ENCODE data around the gene SLC9C1. TPM values are rescaled to one million over a fixed set of nuclear protein-coding genes. Genes with fewer than 3 reads are reported as not detected.

The SLC9C1 gene
- total RNA-seq, 5 donors from 2014 or later (not counting 1 experiment from before 2014, with no cell fraction given): not detected

DNA sequence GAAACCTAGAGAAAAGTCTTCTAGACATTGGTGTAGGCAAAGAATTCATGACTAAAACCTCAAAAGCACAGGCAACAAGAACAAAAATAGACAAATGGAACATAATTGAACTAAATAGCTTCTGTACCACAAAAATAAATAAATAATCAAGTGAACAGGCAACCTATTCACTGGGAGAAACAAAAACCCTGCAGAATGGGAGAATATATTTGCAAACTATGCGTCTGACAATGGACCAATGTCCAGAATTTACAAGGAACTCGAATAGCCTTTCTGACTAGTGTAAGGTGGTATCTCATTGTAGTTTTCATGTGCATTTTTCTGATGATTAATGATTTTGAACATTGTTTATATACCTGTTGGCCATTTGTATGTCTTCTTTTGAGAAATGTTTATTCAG is 124.0 kb downstream of the SLC9C1 start:
- Histone ChIP-seq H3K27me3 (replicated peaks in 1 of 2; ENCODE audit: control insufficient read depth in 2 of 2, extremely low read depth in 1 of 2, insufficient read depth in 2 of 2, low read length in 1 of 2) (peaks cover 0 to 10% of the 10 kb centered on the region in 2 experiments), H3K9me3 (no peaks in the 10 kb centered on the region), H3K27ac (ENCODE audit: low read length) (no peak overlapping the region), H3K4me1 (ENCODE audit: control insufficient read depth in 1 of 2, extremely low read depth in 1 of 2, insufficient read depth in 2 of 2, low read length in 2 of 2) (no peaks in the 10 kb centered on the region), H3K36me3 (ENCODE audit: control insufficient read depth in 2 of 2, extremely low read depth in 1 of 2, insufficient read depth in 1 of 2, low read length in 1 of 2) (no peaks in the 10 kb centered on the region), H3K4me3 (ENCODE audit: control insufficient read depth in 1 of 2, extremely low read depth in 1 of 2, low read length in 1 of 2) (no peak overlapping the region)
- ChIA-PET CTCF (no interaction called here), POLR2A (no interaction called here)
- H3K4me3 Mint-ChIP-seq: no peak overlapping the region
- no peaks in the 10 kb centered on the region for H3K36me3 Mint-ChIP-seq
- H3K27ac Mint-ChIP-seq: no peak overlapping the region
- H3K27me3 Mint-ChIP-seq: no peaks in the 10 kb centered on the region
- no peak for DNase-seq
- ATAC-seq (replicated peaks in 1 of 4): no peak
- 83% methylated on average over 2 of the region's 2 CpGs for WGBS (ENCODE audit: insufficient coverage)
- H3K9me3 Mint-ChIP-seq: peaks cover 1 to 5% (median 2%) of the 10 kb centered on the region in 3 donors
- no peaks in the 10 kb centered on the region for H3K4me1 Mint-ChIP-seq

DNA sequence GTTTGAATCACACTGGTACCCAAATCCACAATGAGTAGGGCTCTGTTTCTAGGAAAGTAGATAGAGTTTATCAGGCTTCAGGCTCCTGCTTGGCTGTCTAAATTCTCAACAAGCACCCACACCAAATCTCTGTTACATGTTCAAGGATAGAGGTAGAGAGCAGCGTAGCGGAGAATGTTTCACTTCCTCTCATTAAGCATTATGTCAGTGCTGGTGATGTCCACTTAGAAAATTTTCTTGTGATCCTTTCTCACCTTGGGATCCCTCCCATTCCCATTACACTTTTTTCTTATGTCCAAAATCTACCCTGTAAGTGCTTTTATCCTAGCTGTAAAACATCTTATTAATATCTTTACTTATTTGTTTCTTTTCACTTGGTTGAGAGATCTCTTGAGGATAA is 126.3 kb downstream of the SLC9C1 start:
- H3K9me3 Mint-ChIP-seq: peaks cover 5 to 11% (median 6%) of the 10 kb centered on the region in 3 donors
- Histone ChIP-seq H3K36me3 (ENCODE audit: control insufficient read depth in 2 of 2, extremely low read depth in 1 of 2, insufficient read depth in 1 of 2, low read length in 1 of 2) (no peaks in the 10 kb centered on the region), H3K4me3 (ENCODE audit: control insufficient read depth in 1 of 2, extremely low read depth in 1 of 2, low read length in 1 of 2) (no peak overlapping the region), H3K27ac (ENCODE audit: low read length) (no peak overlapping the region), H3K9me3 (no peaks in the 10 kb centered on the region), H3K27me3 (replicated peaks in 1 of 2; ENCODE audit: control insufficient read depth in 2 of 2, extremely low read depth in 1 of 2, insufficient read depth in 2 of 2, low read length in 1 of 2) (no peaks in the 10 kb centered on the region), H3K4me1 (ENCODE audit: control insufficient read depth in 1 of 2, extremely low read depth in 1 of 2, insufficient read depth in 2 of 2, low read length in 2 of 2) (no peaks in the 10 kb centered on the region)
- POLR2A ChIA-PET: interaction anchor here (0.6 kb wide), 2 partner anchors 29 to 195 kb away, joined by 3 to 4 read pairs; no protein-coding TSS in a partner anchor
- no peaks in the 10 kb centered on the region for H3K4me1 Mint-ChIP-seq
- WGBS (ENCODE audit: insufficient coverage): no CpG with 5 or more reads among the region's 2 CpGs
- peaks cover 2% of the 10 kb centered on the region for H3K36me3 Mint-ChIP-seq
- ATAC-seq (replicated peaks in 1 of 4) (no peak), DNase-seq (no peak)
- no peaks in the 10 kb centered on the region for H3K27me3 Mint-ChIP-seq
- H3K27ac Mint-ChIP-seq: no peak overlapping the region
- CTCF ChIA-PET: interaction anchor here in 1 of 2 donors (0.6 to 1.1 kb wide), 2 partner anchors 9 to 376 kb away, joined by 3 to 4 read pairs; no protein-coding TSS in a partner anchor
- no peak overlapping the region for H3K4me3 Mint-ChIP-seq

DNA sequence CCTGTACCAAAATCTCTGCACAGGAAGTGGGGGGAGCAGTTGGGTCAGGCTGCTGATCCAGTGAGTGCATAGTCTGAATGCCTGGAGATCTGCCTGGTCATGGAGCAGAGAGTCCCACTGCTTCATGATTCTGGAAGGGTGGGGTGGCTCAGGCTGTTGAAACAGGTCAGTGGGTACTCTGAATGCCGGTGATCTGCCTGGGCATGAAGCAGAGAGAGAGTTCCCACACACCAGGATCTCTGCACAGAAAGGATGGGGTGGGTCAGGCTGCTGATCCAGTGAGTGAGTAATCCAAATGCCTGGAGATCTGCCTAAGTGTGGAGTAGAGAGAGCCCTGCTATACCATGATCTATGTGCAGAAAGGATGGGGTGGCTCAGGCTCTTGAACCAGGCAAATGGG is 144.9 kb downstream of the SLC9C1 start:
- ATAC-seq (replicated peaks in 1 of 4) (no peak), DNase-seq (no peak)
- peaks cover 4% of the 10 kb centered on the region for H3K9me3 ChIP-seq
- peaks cover 13 to 25% (median 20%) of the 10 kb centered on the region in 3 donors for H3K9me3 Mint-ChIP-seq
- H3K27ac ChIP-seq (ENCODE audit: low read length): no peak overlapping the region
- CTCF ChIA-PET: no interaction called here
- no peak overlapping the region for H3K4me3 Mint-ChIP-seq
- H3K27ac Mint-ChIP-seq: no peak overlapping the region
- H3K4me3 ChIP-seq (ENCODE audit: control insufficient read depth in 1 of 2, extremely low read depth in 1 of 2, low read length in 1 of 2): no peak overlapping the region
- no peaks in the 10 kb centered on the region for H3K4me1 ChIP-seq (ENCODE audit: control insufficient read depth in 1 of 2, extremely low read depth in 1 of 2, insufficient read depth in 2 of 2, low read length in 2 of 2)
- H3K27me3 ChIP-seq (replicated peaks in 1 of 2; ENCODE audit: control insufficient read depth in 2 of 2, extremely low read depth in 1 of 2, insufficient read depth in 2 of 2, low read length in 1 of 2): peaks cover 0 to 9% of the 10 kb centered on the region in 2 experiments
- POLR2A ChIA-PET: no interaction called here
- no peaks in the 10 kb centered on the region for H3K27me3 Mint-ChIP-seq
- H3K4me1 Mint-ChIP-seq: no peaks in the 10 kb centered on the region
- 100% methylated on average over 1 of the region's 1 CpG for WGBS (ENCODE audit: insufficient coverage)
- peaks cover 15% of the 10 kb centered on the region for H3K36me3 Mint-ChIP-seq
- H3K36me3 ChIP-seq (ENCODE audit: control insufficient read depth in 2 of 2, extremely low read depth in 1 of 2, insufficient read depth in 1 of 2, low read length in 1 of 2): no peaks in the 10 kb centered on the region

DNA sequence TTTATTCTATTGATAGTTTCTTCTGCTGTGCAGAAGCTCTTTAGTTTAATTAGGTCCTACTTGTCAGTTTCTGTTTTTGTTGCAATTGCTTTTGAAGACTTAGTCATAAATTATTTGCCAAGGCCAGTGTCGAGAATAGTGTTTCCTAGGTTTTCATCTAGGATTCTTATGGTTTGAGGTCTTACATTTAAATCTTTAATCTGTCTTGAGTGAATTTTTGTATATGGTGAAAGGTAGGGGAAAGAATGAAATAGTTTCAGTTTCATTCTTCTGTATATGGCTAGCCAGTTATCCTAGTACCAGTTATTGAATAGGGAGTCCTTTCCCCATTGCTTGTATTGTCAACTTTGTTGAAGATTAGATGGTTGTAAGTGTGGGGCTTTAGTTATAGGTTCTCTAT is 150.3 kb downstream of the SLC9C1 start:
- H3K36me3 ChIP-seq (ENCODE audit: control insufficient read depth in 2 of 2, extremely low read depth in 1 of 2, insufficient read depth in 1 of 2, low read length in 1 of 2): no peaks in the 10 kb centered on the region
- Mint-ChIP-seq H3K4me3 (peak overlapping the region; percentile 53 to 71 (median 61)), H3K4me1 (peaks cover 9 to 16% (median 12%) of the 10 kb centered on the region in 3 donors), H3K27me3 (no peaks in the 10 kb centered on the region), H3K27ac (peak overlapping the region; percentile 70 to 88), H3K36me3 (peaks cover 15% of the 10 kb centered on the region), H3K9me3 (peaks cover 13 to 25% (median 20%) of the 10 kb centered on the region in 3 donors)
- no peaks in the 10 kb centered on the region for H3K27me3 ChIP-seq (replicated peaks in 1 of 2; ENCODE audit: control insufficient read depth in 2 of 2, extremely low read depth in 1 of 2, insufficient read depth in 2 of 2, low read length in 1 of 2)
- no peaks in the 10 kb centered on the region for H3K4me1 ChIP-seq (ENCODE audit: control insufficient read depth in 1 of 2, extremely low read depth in 1 of 2, insufficient read depth in 2 of 2, low read length in 2 of 2)
- no peak overlapping the region for H3K27ac ChIP-seq (ENCODE audit: low read length)
- H3K4me3 ChIP-seq (ENCODE audit: control insufficient read depth in 1 of 2, extremely low read depth in 1 of 2, low read length in 1 of 2): peak overlapping the region in 1 of 2 donors; percentile 13
- WGBS (ENCODE audit: insufficient coverage): no CpG with 5 or more reads among the region's 1 CpG
- CTCF ChIA-PET: interaction anchor here in 1 of 2 donors (1.1 kb wide), 1 partner anchor 32 kb away, joined by 3 read pairs; no protein-coding TSS in a partner anchor
- ATAC-seq (replicated peaks in 1 of 4) (peak in 1 of 4 experiments; percentile 42), DNase-seq (no peak)
- POLR2A ChIA-PET: no interaction called here
- peaks cover 4% of the 10 kb centered on the region for H3K9me3 ChIP-seq

DNA sequence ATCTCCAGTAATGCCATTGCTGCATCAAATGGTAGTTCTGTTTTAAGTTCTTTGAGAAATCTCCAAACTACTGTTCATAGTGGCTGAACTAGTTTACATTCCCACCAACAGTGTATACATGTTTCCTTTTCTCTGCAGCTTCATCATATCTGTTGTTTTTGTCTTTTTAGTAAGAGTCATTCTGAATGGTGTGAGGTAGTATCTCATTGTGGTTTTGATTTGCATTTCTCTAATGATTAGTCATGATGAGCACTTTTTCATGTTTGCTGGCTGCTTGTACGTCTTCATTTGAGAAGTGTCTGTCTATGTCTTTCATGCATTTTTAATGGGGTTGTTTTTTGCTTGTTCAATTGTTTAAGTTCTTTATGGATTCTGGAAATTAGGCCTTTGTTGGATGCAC is 150.8 kb downstream of the SLC9C1 start:
- ATAC-seq (replicated peaks in 1 of 4) (peak in 3 of 4 experiments; percentile 18 to 64 (median 24)), DNase-seq (no peak)
- no peaks in the 10 kb centered on the region for H3K4me1 ChIP-seq (ENCODE audit: control insufficient read depth in 1 of 2, extremely low read depth in 1 of 2, insufficient read depth in 2 of 2, low read length in 2 of 2)
- H3K9me3 ChIP-seq: peaks cover 4% of the 10 kb centered on the region
- Mint-ChIP-seq H3K27me3 (no peaks in the 10 kb centered on the region), H3K27ac (peak overlapping the region; percentile 70 to 88), H3K4me3 (peak overlapping the region; percentile 53 to 71 (median 61)), H3K36me3 (peaks cover 15% of the 10 kb centered on the region), H3K9me3 (peaks cover 13 to 25% (median 20%) of the 10 kb centered on the region in 3 donors), H3K4me1 (peaks cover 9 to 16% (median 12%) of the 10 kb centered on the region in 3 donors)
- H3K27ac ChIP-seq (ENCODE audit: low read length): no peak overlapping the region
- POLR2A ChIA-PET: no interaction called here
- H3K36me3 ChIP-seq (ENCODE audit: control insufficient read depth in 2 of 2, extremely low read depth in 1 of 2, insufficient read depth in 1 of 2, low read length in 1 of 2): no peaks in the 10 kb centered on the region
- H3K4me3 ChIP-seq (ENCODE audit: control insufficient read depth in 1 of 2, extremely low read depth in 1 of 2, low read length in 1 of 2): peak overlapping the region in 1 of 2 donors; percentile 13
- no CpG with 5 or more reads among the region's 1 CpG for WGBS (ENCODE audit: insufficient coverage)
- CTCF ChIA-PET: interaction anchor here in 1 of 2 donors (1.1 kb wide), 1 partner anchor 32 kb away, joined by 3 read pairs; no protein-coding TSS in a partner anchor
- no peaks in the 10 kb centered on the region for H3K27me3 ChIP-seq (replicated peaks in 1 of 2; ENCODE audit: control insufficient read depth in 2 of 2, extremely low read depth in 1 of 2, insufficient read depth in 2 of 2, low read length in 1 of 2)

DNA sequence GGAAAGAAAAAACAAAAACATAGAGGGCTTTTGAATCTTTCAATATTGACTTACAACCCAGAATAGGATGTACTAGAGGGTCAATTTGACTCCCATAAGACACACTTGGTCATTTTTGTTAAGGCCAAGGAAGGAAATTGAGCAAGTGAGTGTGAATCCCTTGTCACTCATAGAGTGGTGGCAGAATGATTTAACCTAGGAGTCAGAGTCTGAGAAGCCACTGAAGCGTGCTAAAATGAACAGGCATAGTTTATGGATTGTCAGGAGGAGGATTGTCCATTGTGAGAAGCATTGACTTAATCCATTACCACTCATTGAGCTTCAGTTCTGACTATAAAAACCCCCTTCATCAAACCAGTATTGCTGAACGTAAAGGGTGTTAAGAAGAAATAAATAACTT is 152.7 kb downstream of the SLC9C1 start:
- H3K27ac Mint-ChIP-seq: no peak overlapping the region
- Histone ChIP-seq H3K36me3 (ENCODE audit: control insufficient read depth in 2 of 2, extremely low read depth in 1 of 2, insufficient read depth in 1 of 2, low read length in 1 of 2) (no peaks in the 10 kb centered on the region), H3K4me1 (ENCODE audit: control insufficient read depth in 1 of 2, extremely low read depth in 1 of 2, insufficient read depth in 2 of 2, low read length in 2 of 2) (peaks cover 4 to 6% of the 10 kb centered on the region in 2 experiments), H3K9me3 (no peaks in the 10 kb centered on the region), H3K27me3 (replicated peaks in 1 of 2; ENCODE audit: control insufficient read depth in 2 of 2, extremely low read depth in 1 of 2, insufficient read depth in 2 of 2, low read length in 1 of 2) (no peaks in the 10 kb centered on the region), H3K27ac (ENCODE audit: low read length) (no peak overlapping the region), H3K4me3 (ENCODE audit: control insufficient read depth in 1 of 2, extremely low read depth in 1 of 2, low read length in 1 of 2) (no peak overlapping the region)
- peaks cover 9% of the 10 kb centered on the region in 3 donors for H3K9me3 Mint-ChIP-seq
- H3K4me3 Mint-ChIP-seq: no peak overlapping the region
- ATAC-seq (replicated peaks in 1 of 4) (no peak), DNase-seq (no peak)
- ChIA-PET POLR2A (no interaction called here), CTCF (no interaction called here)
- peaks cover 25 to 32% (median 29%) of the 10 kb centered on the region in 3 donors for H3K4me1 Mint-ChIP-seq
- no CpG with 5 or more reads among the region's 2 CpGs for WGBS (ENCODE audit: insufficient coverage)
- H3K27me3 Mint-ChIP-seq: no peaks in the 10 kb centered on the region
- H3K36me3 Mint-ChIP-seq: peaks cover 10% of the 10 kb centered on the region
